Keratinocyte (primary cell): ENCODE results near the gene GMPS. TPM values are rescaled to one million over a fixed set of nuclear protein-coding genes. Genes with fewer than 3 reads are reported as not detected.
"Not testable (repeated sequence)": the region's sequence is repeated elsewhere in the genome, so short reads cannot be mapped to it uniquely, and the experiment has no call there.

ENCODE experiments used
- DNase-seq: peaks from one replicate; pipeline ENCODE4 v3.0.0-alpha.2; 2011; ENCODE audit warnings: low read depth, missing footprints, low spot score
- FAIRE-seq: peaks from 2 replicates; lab custom pipeline; 2011; peaks lifted over from hg19 to GRCh38; lab: Jason Lieb, UNC
- H2AFZ ChIP-seq: 2 replicates; pipeline ENCODE4 v1.6.0; 2012; ENCODE audit warnings: low read length, control low read depth, inconsistent platforms; ENCODE audit not compliant: control insufficient read depth
- H3K27ac ChIP-seq: 2 replicates; pipeline ENCODE4 v1.5.1; 2011; ENCODE audit warnings: low read length; ENCODE audit not compliant: control insufficient read depth, insufficient read depth
- H3K27me3 ChIP-seq: 3 replicates; pipeline ENCODE4 v1.6.0; 2011; ENCODE audit warnings: low read length; ENCODE audit not compliant: control insufficient read depth, insufficient read depth; ENCODE audit errors: extremely low read depth
- H3K36me3 ChIP-seq, 2 experiments: 2 replicates in 1 of 2; 3 replicates in 1 of 2; pipeline ENCODE4 v1.5.1; 2011; ENCODE audit warnings: low read length in 2 of 2, mild to moderate bottlenecking in 1 of 2; ENCODE audit not compliant: control insufficient read depth in 2 of 2, insufficient read depth in 2 of 2; ENCODE audit errors: extremely low read depth in 1 of 2
- H3K4me1 ChIP-seq: 3 replicates; pipeline ENCODE4 v1.5.1; 2011; ENCODE audit warnings: low read length; ENCODE audit not compliant: control insufficient read depth, insufficient read depth; ENCODE audit errors: extremely low read depth
- H3K4me2 ChIP-seq: 3 replicates; pipeline ENCODE4 v1.6.0; 2011; ENCODE audit warnings: low read depth, low read length; ENCODE audit not compliant: control insufficient read depth, insufficient read depth; ENCODE audit errors: extremely low read depth
- H3K4me3 ChIP-seq, 3 experiments: fragments of 200-600 bp in 1 of 3; sonication (generic) in 1 of 3; 2 replicates in 2 of 3; 3 replicates in 1 of 3; pipeline ENCODE4 v1.5.1; 2011 to 2016; ENCODE audit warnings: low read length in 3 of 3, mild to moderate bottlenecking in 3 of 3, control low read depth in 2 of 3, inconsistent platforms in 1 of 3, low read depth in 1 of 3, mixed read lengths in 1 of 3, mixed run types in 1 of 3, moderate library complexity in 1 of 3; ENCODE audit not compliant: control insufficient read depth in 2 of 3, insufficient read depth in 2 of 3; ENCODE audit errors: extremely low read depth in 1 of 3
- H3K79me2 ChIP-seq: 2 replicates; pipeline ENCODE4 v1.6.0; 2012; ENCODE audit warnings: low read length; ENCODE audit not compliant: control insufficient read depth, insufficient read depth
- H3K9ac ChIP-seq: 3 replicates; pipeline ENCODE4 v1.6.0; 2011; ENCODE audit warnings: low read length; ENCODE audit not compliant: control insufficient read depth, insufficient read depth; ENCODE audit errors: extremely low read depth
- H3K9me1 ChIP-seq: 3 replicates; pipeline ENCODE4 v1.6.0; 2011; ENCODE audit warnings: low read length; ENCODE audit not compliant: control insufficient read depth, insufficient read depth; ENCODE audit errors: extremely low read depth
- H3K9me3 ChIP-seq: 2 replicates; pipeline ENCODE4 v1.5.1; 2012; ENCODE audit warnings: low read depth, low read length; ENCODE audit not compliant: control insufficient read depth
- H4K20me1 ChIP-seq: 3 replicates; pipeline ENCODE4 v1.6.0; 2011; ENCODE audit warnings: low read length; ENCODE audit not compliant: control insufficient read depth, insufficient read depth; ENCODE audit errors: extremely low read depth
- CTCF ChIP-seq, 3 experiments: IDR thresholded peaks in 1 of 3; conservative IDR thresholded peaks in 1 of 3; optimal IDR thresholded peaks in 1 of 3; 2 replicates in 2 of 3; 3 replicates in 1 of 3; pipeline versions ENCODE3 to v1.5.1; 2011; ENCODE audit warnings: low read length in 3 of 3, mild to moderate bottlenecking in 3 of 3, moderate library complexity in 2 of 3, control low read depth in 1 of 3, inconsistent platforms in 1 of 3; ENCODE audit not compliant: insufficient read depth in 2 of 3; ENCODE audit errors: extremely low read depth in 1 of 3
- EZH2 ChIP-seq: IDR thresholded peaks from one replicate; pipeline ENCODE4 v1.6.1; 2012; ENCODE audit warnings: inconsistent platforms, mild to moderate bottlenecking, low read length, moderate library complexity
- dilution Hi-C: fragments of 300-500 bp; cut with MboI; formaldehyde crosslinking; loops from one replicate; pipeline ENCODE4 v1.7.0; 2020; ENCODE audit warnings: low sequenced_read_pairs; ENCODE audit not compliant: extremely low pct_ligation_motif_present
- polyA plus RNA-seq, 5 experiments: library from polyadenylated mRNA; depleted of rRNA in 3 of 5; stranded (reverse) in 3 of 5; stranded (forward) in 1 of 5; unstranded in 1 of 5; fragments of >200 nt; gene quantifications; 1 replicate in 1 of 5; 2 replicates in 3 of 5; 3 replicates in 1 of 5; pipeline versions ENCODE4 v1.2.1 to v1.2.3, GENCODE V29; 2011 to 2012; ENCODE audit warnings: missing spikeins in 2 of 5, low read depth in 1 of 5, low replicate concordance in 1 of 5

Gene GMPS
- polyA plus RNA-seq, 1 donor (not counting 4 experiments of a cell fraction or from before 2014, with no cell fraction given) = 51.8 TPM

DNA sequence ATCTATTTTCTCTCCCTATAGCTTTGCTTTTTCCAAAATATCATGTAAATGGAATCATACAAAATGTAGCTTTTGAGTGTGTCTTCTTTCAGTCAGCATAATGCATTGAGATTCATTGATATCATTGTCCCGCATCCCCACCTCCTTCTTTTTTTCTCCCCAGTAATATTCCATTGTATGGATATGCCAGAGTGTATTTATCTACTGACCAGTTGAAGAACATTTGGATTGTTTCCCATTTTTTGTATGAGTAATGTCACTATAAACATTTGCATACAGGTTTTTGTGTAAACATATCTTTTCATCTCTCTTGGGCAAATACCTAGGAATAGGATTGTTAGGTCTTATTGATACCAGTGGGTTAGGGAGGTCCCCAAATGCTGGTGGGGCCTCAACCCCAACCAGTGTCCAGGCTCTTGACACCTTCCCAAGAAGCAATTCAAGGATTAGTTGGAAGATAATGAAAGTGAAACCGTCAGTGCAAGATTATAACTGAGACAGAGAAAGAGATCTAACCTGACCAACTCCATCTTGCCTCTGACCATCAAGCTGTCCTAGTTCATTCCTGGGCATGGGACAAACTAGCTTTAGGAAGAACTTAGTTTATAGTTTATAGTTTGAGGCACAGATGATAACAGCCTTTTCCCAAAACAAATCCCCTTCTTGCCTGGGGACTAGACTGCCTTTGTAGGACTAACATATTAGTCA is 8.8 kb upstream of the GMPS start:
- H3K27me3 ChIP-seq = no peaks in the 10 kb centered on the region
- H3K36me3 ChIP-seq = no peaks in the 10 kb centered on the region
- H3K79me2 ChIP-seq = no peaks in the 10 kb centered on the region
- FAIRE-seq = no peak
- no peaks in the 10 kb centered on the region for H3K9me1 ChIP-seq
- no peak for DNase-seq
- no peak overlapping the region for H3K4me2 ChIP-seq
- no peak overlapping the region for H3K4me3 ChIP-seq
- peaks cover 5% of the 10 kb centered on the region for H3K4me1 ChIP-seq
- no peaks in the 10 kb centered on the region for H3K9me3 ChIP-seq
- H3K27ac ChIP-seq = no peak overlapping the region
- no peak overlapping the region for H3K9ac ChIP-seq
- TF ChIP-seq CTCF (optimal IDR thresholded peaks at IDR 0.05 in 1 of 3, IDR thresholded peaks at IDR 0.05 in 1 of 3, conservative IDR thresholded peaks at IDR 0.05 in 1 of 3; ENCODE audit: extremely low read depth in 1 of 3, insufficient read depth in 2 of 3, low read length in 3 of 3) (no peak), EZH2 (no peak)
- dilution Hi-C loops = no loop called here
- H2AFZ ChIP-seq = peak overlapping the region; percentile 23
- H4K20me1 ChIP-seq = no peaks in the 10 kb centered on the region

DNA sequence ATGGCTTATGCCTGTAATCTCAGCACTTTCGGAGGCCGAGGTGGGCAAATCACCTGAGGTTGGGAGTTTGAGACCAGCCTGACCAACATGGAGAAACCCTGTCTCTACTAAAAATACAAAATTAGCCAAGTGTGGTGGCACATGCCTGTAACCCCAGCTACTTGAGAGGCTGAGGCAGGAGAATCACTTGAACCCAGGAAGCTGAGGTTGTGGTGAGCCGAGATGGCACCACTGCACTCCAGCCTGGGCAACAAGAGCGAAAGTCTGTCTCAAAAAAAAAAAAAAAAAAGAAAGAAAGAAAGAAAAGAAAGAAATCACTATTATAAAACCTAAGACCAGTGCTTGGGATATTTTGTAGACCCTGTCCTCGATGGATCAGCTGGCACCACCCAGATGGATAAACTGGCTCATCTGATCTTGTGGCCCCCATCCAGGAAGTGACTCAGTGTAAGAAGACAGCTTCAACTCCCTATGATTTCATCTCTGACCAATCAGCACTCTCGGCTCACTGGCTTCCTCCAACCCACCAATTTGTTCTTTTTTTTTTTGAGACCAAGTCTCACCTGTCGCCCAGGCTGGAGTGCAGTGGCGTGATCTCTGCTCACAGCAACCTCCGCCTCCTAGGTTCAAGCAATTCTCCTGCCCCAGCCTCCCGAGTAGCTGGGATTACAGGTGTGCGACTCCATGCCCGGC is 8.0 kb upstream of the GMPS start:
- H3K9me3 ChIP-seq, H3K9me1 ChIP-seq, H2AFZ ChIP-seq, H3K36me3 ChIP-seq, H3K4me3 ChIP-seq, H3K4me2 ChIP-seq, H3K27me3 ChIP-seq, dilution Hi-C loops, H3K9ac ChIP-seq, FAIRE-seq, H3K4me1 ChIP-seq, H4K20me1 ChIP-seq, H3K79me2 ChIP-seq, H3K27ac ChIP-seq: not testable (repeated sequence)
- peak; percentile 35 for DNase-seq
